IPS-NIHi7 (cell line): ENCODE measurements around the gene GIMAP1.

Experiments
- DNase-seq: peaks from one replicate; pipeline ENCODE4 v3.0.0; 2012; ENCODE audit warnings: mixed read lengths; ENCODE audit errors: extremely low spot score

Gene GIMAP1

DNA sequence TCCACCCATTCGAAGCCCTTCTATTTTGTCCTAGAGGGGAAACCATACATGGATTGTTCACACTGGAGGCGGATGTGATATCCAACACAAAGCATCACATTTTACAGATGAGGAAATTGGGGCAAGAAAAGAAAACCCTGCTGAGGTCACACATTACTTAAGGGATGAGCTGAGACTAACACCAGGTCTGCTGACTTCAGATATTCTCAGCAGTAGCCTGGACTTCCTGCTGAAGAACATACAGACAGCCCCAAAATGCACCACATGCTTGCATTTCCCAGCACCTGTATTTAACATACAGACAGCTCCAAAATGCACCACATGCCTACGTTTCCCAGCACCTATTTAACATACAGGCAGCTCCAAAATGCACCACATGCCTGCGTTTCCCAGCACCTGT is 32.0 kb downstream of the GIMAP1 start:
- DNase-seq: no peak

DNA sequence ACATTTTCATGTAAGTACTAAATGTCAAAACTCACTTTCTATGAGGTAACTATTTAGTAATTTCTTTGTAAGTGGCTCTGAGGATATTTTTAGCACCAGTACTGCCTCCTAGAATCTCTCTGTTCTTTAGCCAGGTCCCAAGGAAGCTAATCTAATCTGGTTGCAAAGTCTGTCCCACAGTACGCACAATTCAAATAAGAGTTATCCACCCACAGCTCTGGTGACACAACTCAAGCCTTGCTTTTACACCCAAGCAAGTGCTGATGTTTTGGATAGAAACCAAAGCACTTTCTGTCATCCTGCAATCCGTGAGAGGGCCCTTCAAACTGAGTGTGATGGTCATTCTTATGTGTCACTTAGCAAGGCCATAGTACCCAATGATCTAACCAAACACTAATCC is 35.3 kb downstream of the GIMAP1 start:
- no peak for DNase-seq

DNA sequence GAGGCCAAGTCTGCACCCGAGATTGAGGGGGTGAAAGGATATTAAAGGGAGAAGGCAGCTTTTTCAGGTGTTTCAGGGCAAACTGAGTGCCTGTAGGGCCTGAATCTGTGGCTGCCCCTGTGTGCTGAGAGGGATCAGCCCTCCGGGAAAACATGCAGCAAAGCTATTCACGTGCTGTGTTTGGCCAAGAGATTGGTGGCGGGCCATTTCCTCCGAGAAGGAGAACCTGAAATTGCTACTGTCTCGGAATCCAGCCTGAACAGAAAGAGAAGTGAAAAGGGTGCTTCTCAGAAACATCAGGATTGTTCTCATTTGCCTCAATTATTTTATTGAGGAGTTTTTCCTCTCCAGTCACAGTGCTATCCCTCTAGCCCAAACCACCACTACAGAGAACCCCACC is 36.8 kb downstream of the GIMAP1 start:
- no peak for DNase-seq

DNA sequence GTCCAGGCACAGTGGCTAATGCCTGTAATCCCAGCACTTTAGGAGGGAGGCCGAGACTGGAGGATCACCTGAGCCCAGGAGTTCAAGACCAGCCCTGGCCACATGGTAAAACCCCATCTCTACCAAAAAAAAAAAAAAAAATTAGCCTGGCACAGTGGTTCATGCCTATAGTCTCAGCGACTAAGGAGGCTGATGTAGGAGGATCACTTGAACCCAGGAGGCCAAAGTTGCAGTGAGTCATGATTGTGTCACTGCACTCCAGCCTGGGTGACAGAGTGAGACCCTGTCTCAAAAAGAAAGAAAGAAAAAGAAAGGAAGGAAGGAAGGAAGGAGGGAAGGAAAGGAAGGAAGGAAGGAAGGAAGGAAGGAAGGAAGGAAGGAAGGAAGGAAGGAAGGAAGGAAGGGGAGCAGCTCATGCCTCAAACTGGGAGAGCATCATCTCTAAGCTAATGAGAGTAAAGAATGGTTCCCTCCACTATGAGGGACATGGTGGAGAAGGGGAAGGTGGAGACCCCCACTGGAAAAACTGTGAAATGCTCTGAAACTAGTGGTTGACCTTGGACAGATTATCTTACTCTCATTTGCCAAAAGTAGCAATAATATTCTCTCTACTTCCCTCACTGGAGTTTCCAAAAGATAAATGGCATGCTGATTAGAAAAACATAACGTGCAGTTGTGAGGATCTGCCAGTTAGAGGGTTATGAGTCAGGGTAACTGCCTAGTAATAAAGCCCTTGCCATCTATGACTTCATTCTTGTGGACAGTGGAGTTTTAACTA is 37.6 kb downstream of the GIMAP1 start:
- peak; percentile 63 for DNase-seq

DNA sequence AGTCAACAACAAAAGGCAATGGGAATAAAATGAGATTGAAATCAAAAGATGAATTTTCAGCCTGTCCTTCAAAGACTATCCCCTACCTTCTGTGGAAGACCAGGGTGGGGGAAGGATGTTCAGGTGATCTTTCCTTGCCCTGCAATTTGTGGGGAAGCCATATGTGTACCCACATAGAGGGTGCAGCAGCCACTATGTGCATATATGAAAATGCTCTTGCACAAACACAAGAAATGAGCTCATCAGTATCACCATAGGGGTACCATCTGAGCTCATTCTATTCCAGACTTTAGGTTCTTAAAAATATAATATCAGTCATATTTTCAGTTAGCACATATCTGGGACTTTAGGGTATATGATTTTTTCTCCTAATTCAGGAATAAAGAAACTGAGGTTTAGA is 38.5 kb downstream of the GIMAP1 start:
- no peak for DNase-seq

DNA sequence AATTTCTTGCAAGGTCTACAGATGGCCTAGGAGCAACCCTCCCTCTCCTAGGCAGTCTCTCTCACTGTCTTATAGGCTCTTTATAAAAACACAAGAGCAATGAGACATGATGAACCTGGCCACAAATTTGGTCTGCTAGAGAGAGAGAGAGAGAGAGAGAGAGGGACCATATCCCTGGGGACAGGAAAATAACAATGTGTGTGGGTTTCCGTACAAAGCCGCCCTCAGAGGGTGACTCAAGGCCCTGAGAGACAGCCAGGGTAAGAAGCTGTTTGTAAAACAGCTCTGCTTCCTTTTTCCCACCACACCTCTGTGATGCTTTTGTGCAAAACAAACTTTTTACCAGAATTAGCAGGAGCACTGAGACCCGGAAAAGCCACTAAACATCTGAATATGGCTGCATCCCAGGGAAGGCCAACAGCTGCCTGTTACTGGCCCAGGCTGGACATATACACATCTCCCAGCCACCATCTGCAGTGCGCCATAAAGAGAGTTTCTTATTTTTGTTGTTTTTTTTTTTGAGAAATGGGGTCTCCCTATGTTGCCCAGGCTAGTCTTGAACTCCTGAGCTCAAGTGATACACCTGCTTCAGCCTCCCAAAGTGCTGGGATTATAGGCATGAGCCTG is 39.2 kb downstream of the GIMAP1 start:
- DNase-seq: no peak

DNA sequence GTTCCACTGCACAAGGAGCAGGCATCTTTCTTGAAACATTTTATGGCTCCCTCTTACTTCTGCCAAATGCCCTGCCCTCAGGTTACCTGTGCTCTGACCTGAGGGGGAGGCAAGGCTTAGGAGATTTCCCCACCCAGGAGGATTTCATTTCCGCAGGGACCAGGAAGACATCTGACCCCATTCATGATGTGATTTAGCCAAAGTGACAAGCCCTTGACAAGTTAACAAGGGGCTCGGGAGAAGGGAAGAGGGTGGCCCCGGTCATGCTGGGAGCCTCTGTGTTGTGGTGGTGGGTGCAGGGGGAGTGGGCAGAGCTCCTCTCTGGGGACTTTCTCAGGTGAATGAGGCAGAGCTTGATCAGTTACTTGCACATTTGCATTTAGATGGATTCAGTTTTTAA is 39.8 kb downstream of the GIMAP1 start:
- no peak for DNase-seq

DNA sequence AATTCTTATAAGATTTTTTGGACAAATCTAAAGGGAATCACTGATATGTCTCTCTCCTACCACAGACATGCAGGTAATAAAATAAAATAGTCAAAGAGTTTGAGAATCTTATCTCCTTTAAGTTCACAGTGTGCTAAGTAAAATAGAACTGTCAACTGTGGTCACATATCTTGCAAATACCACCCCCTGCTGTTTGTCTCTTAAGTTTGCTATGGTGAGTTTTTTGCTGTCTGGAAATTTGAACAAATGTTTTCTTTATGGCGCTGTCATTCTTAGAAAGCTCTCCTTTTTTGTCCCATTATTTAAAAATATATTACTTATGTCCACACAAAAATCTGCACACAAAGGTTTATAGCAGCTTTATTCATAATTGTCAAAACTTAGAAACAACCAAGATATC is 40.4 kb downstream of the GIMAP1 start:
- no peak for DNase-seq

DNA sequence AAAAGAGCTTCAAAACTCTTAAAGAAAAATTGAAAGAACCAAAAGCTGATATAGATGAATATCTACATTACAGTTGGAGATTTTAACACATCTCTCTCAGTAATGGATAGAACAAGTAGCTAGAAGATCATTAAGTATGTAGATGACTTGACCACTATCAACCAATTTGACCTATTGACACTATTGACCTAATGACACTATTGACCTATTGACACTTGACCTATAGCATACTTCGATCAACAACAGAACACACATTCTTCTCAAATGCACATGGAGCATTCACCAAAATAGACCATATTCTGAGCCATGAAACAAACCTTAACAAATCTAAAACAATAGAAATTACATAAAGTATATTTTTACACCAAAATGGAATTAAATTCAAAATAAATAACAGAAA is 43.1 kb downstream of the GIMAP1 start:
- no peak for DNase-seq

DNA sequence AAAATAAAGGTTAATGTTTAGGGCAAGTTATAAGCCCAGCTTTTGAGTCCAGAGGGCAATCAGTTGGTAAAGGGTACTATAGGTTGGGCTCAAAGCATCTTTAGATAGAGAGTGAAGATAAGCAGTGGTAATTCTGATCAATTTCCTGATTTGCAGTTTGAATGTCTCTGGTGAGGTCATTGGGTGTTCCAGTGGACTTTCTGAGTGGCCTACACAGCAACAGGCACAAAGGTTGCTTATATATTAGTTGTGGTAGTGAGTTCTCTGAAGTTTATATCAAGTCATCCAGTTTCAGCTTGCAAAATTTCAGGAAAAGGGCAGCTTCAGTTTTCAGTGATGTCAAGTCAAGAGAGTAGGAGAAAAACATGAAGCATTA is 49.9 kb downstream of the GIMAP1 start:
- no peak for DNase-seq

DNA sequence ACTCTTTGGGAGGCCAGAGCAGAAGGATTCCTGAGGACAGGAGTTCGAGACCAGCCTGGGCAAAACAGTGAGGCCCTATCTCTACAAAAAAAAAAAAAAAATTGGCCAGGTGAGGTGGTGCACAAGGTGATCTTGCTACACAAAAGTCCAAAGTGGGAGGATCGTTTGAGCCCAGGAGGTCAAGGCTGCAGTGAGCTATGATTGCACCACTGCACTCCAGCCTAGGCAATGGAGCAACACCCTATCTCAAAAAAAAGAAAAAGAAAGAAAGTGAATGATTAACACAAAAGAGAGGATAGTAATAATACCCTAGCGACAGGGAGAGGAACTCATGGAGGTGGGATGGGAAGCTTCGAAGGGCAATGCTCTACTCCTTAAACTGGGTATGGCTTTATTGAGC is 53.4 kb downstream of the GIMAP1 start:
- no peak for DNase-seq
